WTC11 (cell line): ENCODE measurements around the gene SPOP. TPM values are rescaled to one million over a fixed set of nuclear protein-coding genes. Genes with fewer than 3 reads are reported as not detected.

Source experiments
- ATAC-seq: fragments of 200-7000 bp; cut with Tn5 transposase; 2 replicates; pipeline ENCODE4 v1.10.0; 2021; ENCODE audit warnings: mild to moderate bottlenecking, moderate library complexity
- CTCF ChIA-PET: fragments of 300-600 bp; sonication (Branson Sonifier 250); formaldehyde crosslinking; loops from one replicate; lab custom pipeline; 2021; ENCODE audit warnings: antibody characterized with exemption; lab: Charles Lee
- POLR2A ChIA-PET: fragments of 350-600 bp; sonication (Branson Sonifier 250); formaldehyde crosslinking; loops from one replicate; lab custom pipeline; 2021; ENCODE audit warnings: antibody characterized with exemption; lab: Charles Lee
- DNase-seq: peaks from one replicate; pipeline ENCODE4 v3.0.0; 2021; ENCODE audit warnings: low spot score
- H3K27ac Mint-ChIP-seq: 2 replicates; pipeline ENCODE4 v1.8.0; 2021; ENCODE audit warnings: mixed read lengths
- H3K27me3 Mint-ChIP-seq: 2 replicates; pipeline ENCODE4 v1.8.0; 2021; ENCODE audit warnings: low read depth, mild to moderate bottlenecking, moderate library complexity, mixed read lengths
- H3K36me3 Mint-ChIP-seq: 2 replicates; pipeline ENCODE4 v1.8.0; 2021; ENCODE audit warnings: mixed read lengths
- H3K4me1 Mint-ChIP-seq: 2 replicates; pipeline ENCODE4 v1.8.0; 2022; ENCODE audit warnings: mixed read lengths
- H3K4me3 Mint-ChIP-seq: 2 replicates; pipeline ENCODE4 v1.8.0; 2021; ENCODE audit warnings: mild to moderate bottlenecking, moderate library complexity, mixed read lengths
- H3K9me3 Mint-ChIP-seq: 2 replicates; pipeline ENCODE4 v1.8.0; 2021; ENCODE audit warnings: mixed read lengths
- E2F5 ChIP-seq: sonication (generic); formaldehyde crosslinking; IDR thresholded peaks from 2 replicates; pipeline ENCODE4 v1.8.1; 2022; ENCODE audit warnings: mild to moderate bottlenecking, moderate library complexity, missing genetic modification reagents
- FOXK1 ChIP-seq: sonication (generic); formaldehyde crosslinking; IDR thresholded peaks from 2 replicates; pipeline ENCODE4 v1.8.0; 2022; ENCODE audit warnings: mild to moderate bottlenecking, moderate library complexity, missing genetic modification reagents
- FOXP4 ChIP-seq: sonication (generic); formaldehyde crosslinking; IDR thresholded peaks from 2 replicates; pipeline ENCODE4 v1.8.0; 2022; ENCODE audit warnings: mild to moderate bottlenecking, missing genetic modification reagents
- HMGA2 ChIP-seq: fragments of 250-450 bp; sonication (Bioruptor Pico); IDR thresholded peaks from 2 replicates; pipeline ENCODE4 v1.4.0; 2021; ENCODE audit warnings: mild to moderate bottlenecking, moderate library complexity
- MXD4 ChIP-seq: fragments of 250-450 bp; sonication (Bioruptor Pico); IDR thresholded peaks from 2 replicates; pipeline ENCODE4 v1.8.0; 2021; ENCODE audit warnings: mild to moderate bottlenecking, moderate library complexity, borderline replicate concordance
- NR3C1 ChIP-seq: sonication (generic); formaldehyde crosslinking; conservative IDR thresholded peaks from 2 replicates; pipeline ENCODE4 v1.8.1; 2023; ENCODE audit warnings: low read depth, mild to moderate bottlenecking, missing genetic modification reagents
- OVOL2 ChIP-seq: fragments of 250-450 bp; sonication (Bioruptor Pico); IDR thresholded peaks from 2 replicates; pipeline ENCODE4 v1.9.0; 2021; ENCODE audit warnings: mild to moderate bottlenecking, borderline replicate concordance
- PREB ChIP-seq: sonication (generic); formaldehyde crosslinking; IDR thresholded peaks from 2 replicates; pipeline ENCODE4 v1.8.1; 2022; ENCODE audit warnings: mild to moderate bottlenecking, missing genetic modification reagents, moderate library complexity, borderline replicate concordance
- SMAD4 ChIP-seq: sonication (generic); formaldehyde crosslinking; IDR thresholded peaks from 2 replicates; pipeline ENCODE4 v1.8.0; 2022; ENCODE audit warnings: mild to moderate bottlenecking, missing genetic modification reagents
- ZNF121 ChIP-seq: sonication (generic); formaldehyde crosslinking; IDR thresholded peaks from 2 replicates; pipeline ENCODE4 v1.8.0; 2023; ENCODE audit warnings: missing genetic modification reagents
- ZNF317 ChIP-seq: sonication (generic); formaldehyde crosslinking; IDR thresholded peaks from 2 replicates; pipeline ENCODE4 v1.8.1; 2023; ENCODE audit warnings: low read depth, mild to moderate bottlenecking, moderate library complexity, missing genetic modification reagents, borderline replicate concordance
- total RNA-seq: library from RNA; stranded (reverse); gene quantifications from 3 replicates; pipeline ENCODE4 v1.2.3, GENCODE V29; 2021
- TF ChIP-seq, protein P1 (sequence below): fragments of 250-450 bp; sonication (Bioruptor Pico); IDR thresholded peaks from 2 replicates; pipeline ENCODE4 v1.9.0; 2021; ENCODE audit warnings: mild to moderate bottlenecking
- TF ChIP-seq, protein P2 (sequence below): fragments of 250-450 bp; sonication (Bioruptor Pico); IDR thresholded peaks from 2 replicates; pipeline ENCODE4 v1.9.0; 2021; ENCODE audit warnings: mild to moderate bottlenecking
- TF ChIP-seq, protein P3 (sequence below): sonication (generic); formaldehyde crosslinking; IDR thresholded peaks from 2 replicates; pipeline ENCODE4 v1.8.0; 2023; ENCODE audit warnings: missing genetic modification reagents, mild to moderate bottlenecking, borderline replicate concordance

The SPOP gene
- total RNA-seq, 1 experiment from 2014 or later, result 19.2 TPM

DNA sequence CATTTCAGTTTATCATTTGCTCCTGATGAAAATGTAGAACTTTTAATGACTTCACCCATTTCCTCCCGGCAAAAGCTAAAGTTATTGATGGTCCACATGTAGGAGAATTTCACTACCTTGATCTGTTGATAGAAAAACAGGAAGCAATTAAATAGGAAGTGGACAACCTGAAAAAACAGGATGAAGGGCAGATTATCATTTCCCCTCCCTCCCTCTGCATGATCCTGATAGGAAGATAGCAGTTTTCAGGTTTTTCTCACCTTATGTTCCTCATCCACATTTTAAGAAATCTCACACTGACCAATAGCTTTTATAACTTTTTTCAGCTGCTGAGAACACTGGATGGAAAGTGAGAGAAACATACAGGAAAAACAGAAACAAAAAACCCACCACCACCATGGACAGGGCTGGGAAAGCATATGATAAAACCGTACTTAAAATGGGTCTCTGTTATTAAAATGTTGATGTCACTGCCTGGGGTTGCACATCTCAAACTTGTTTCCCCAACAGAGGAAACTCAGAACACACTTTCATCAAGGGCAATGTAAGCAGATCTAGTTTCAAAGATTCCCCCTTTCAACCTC lies 55.9 kb downstream of the SPOP start:
- POLR2A ChIA-PET, result no interaction called here
- Mint-ChIP-seq H3K4me3 (no peak overlapping the region), H3K4me1 (no peaks in the 10 kb centered on the region), H3K27ac (no peak overlapping the region), H3K36me3 (peaks cover 29% of the 10 kb centered on the region), H3K27me3 (no peaks in the 10 kb centered on the region), H3K9me3 (no peaks in the 10 kb centered on the region)
- CTCF ChIA-PET, result no interaction called here
- ATAC-seq (no peak), DNase-seq (no peak)
- TF ChIP-seq NR3C1 (CRISPR knock-in tag) (no peak), FOXK1 (no peak), HMGA2 (CRISPR knock-in tag) (no peak), ZNF317 (no peak), OVOL2 (no peak), MXD4 (CRISPR knock-in tag) (no peak), FOXP4 (no peak), ZNF121 (CRISPR knock-in tag) (no peak), SMAD4 (CRISPR knock-in tag) (no peak), PREB (CRISPR knock-in tag) (no peak), E2F5 (CRISPR knock-in tag) (no peak)
- TF ChIP-seq, protein P1, sequence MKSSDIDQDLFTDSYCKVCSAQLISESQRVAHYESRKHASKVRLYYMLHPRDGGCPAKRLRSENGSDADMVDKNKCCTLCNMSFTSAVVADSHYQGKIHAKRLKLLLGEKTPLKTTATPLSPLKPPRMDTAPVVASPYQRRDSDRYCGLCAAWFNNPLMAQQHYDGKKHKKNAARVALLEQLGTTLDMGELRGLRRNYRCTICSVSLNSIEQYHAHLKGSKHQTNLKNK (CRISPR knock-in tag), result no peak
- TF ChIP-seq, protein P2, sequence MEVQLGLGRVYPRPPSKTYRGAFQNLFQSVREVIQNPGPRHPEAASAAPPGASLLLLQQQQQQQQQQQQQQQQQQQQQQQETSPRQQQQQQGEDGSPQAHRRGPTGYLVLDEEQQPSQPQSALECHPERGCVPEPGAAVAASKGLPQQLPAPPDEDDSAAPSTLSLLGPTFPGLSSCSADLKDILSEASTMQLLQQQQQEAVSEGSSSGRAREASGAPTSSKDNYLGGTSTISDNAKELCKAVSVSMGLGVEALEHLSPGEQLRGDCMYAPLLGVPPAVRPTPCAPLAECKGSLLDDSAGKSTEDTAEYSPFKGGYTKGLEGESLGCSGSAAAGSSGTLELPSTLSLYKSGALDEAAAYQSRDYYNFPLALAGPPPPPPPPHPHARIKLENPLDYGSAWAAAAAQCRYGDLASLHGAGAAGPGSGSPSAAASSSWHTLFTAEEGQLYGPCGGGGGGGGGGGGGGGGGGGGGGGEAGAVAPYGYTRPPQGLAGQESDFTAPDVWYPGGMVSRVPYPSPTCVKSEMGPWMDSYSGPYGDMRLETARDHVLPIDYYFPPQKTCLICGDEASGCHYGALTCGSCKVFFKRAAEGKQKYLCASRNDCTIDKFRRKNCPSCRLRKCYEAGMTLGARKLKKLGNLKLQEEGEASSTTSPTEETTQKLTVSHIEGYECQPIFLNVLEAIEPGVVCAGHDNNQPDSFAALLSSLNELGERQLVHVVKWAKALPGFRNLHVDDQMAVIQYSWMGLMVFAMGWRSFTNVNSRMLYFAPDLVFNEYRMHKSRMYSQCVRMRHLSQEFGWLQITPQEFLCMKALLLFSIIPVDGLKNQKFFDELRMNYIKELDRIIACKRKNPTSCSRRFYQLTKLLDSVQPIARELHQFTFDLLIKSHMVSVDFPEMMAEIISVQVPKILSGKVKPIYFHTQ (CRISPR knock-in tag), result no peak
- TF ChIP-seq, protein P3, sequence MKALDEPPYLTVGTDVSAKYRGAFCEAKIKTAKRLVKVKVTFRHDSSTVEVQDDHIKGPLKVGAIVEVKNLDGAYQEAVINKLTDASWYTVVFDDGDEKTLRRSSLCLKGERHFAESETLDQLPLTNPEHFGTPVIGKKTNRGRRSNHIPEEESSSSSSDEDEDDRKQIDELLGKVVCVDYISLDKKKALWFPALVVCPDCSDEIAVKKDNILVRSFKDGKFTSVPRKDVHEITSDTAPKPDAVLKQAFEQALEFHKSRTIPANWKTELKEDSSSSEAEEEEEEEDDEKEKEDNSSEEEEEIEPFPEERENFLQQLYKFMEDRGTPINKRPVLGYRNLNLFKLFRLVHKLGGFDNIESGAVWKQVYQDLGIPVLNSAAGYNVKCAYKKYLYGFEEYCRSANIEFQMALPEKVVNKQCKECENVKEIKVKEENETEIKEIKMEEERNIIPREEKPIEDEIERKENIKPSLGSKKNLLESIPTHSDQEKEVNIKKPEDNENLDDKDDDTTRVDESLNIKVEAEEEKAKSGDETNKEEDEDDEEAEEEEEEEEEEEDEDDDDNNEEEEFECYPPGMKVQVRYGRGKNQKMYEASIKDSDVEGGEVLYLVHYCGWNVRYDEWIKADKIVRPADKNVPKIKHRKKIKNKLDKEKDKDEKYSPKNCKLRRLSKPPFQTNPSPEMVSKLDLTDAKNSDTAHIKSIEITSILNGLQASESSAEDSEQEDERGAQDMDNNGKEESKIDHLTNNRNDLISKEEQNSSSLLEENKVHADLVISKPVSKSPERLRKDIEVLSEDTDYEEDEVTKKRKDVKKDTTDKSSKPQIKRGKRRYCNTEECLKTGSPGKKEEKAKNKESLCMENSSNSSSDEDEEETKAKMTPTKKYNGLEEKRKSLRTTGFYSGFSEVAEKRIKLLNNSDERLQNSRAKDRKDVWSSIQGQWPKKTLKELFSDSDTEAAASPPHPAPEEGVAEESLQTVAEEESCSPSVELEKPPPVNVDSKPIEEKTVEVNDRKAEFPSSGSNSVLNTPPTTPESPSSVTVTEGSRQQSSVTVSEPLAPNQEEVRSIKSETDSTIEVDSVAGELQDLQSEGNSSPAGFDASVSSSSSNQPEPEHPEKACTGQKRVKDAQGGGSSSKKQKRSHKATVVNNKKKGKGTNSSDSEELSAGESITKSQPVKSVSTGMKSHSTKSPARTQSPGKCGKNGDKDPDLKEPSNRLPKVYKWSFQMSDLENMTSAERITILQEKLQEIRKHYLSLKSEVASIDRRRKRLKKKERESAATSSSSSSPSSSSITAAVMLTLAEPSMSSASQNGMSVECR (CRISPR knock-in tag), result no peak
